Keratinocyte (primary cell): ENCODE measurements around the gene HABP2. TPM values are rescaled to one million over a fixed set of nuclear protein-coding genes. Genes with fewer than 3 reads are reported as not detected.

Experiments used
- DNase-seq: peaks from one replicate; pipeline ENCODE4 v3.0.0-alpha.2; 2011; ENCODE audit warnings: low read depth, missing footprints, low spot score
- FAIRE-seq: peaks from 2 replicates; lab custom pipeline; 2011; peaks lifted over from hg19 to GRCh38; lab: Jason Lieb, UNC
- H2AFZ ChIP-seq: 2 replicates; pipeline ENCODE4 v1.6.0; 2012; ENCODE audit warnings: low read length, control low read depth, inconsistent platforms; ENCODE audit not compliant: control insufficient read depth
- H3K27ac ChIP-seq: 2 replicates; pipeline ENCODE4 v1.5.1; 2011; ENCODE audit warnings: low read length; ENCODE audit not compliant: control insufficient read depth, insufficient read depth
- H3K27me3 ChIP-seq: 3 replicates; pipeline ENCODE4 v1.6.0; 2011; ENCODE audit warnings: low read length; ENCODE audit not compliant: control insufficient read depth, insufficient read depth; ENCODE audit errors: extremely low read depth
- H3K36me3 ChIP-seq, 2 experiments: 2 replicates in 1 of 2; 3 replicates in 1 of 2; pipeline ENCODE4 v1.5.1; 2011; ENCODE audit warnings: low read length in 2 of 2, mild to moderate bottlenecking in 1 of 2; ENCODE audit not compliant: control insufficient read depth in 2 of 2, insufficient read depth in 2 of 2; ENCODE audit errors: extremely low read depth in 1 of 2
- H3K4me1 ChIP-seq: 3 replicates; pipeline ENCODE4 v1.5.1; 2011; ENCODE audit warnings: low read length; ENCODE audit not compliant: control insufficient read depth, insufficient read depth; ENCODE audit errors: extremely low read depth
- H3K4me2 ChIP-seq: 3 replicates; pipeline ENCODE4 v1.6.0; 2011; ENCODE audit warnings: low read depth, low read length; ENCODE audit not compliant: control insufficient read depth, insufficient read depth; ENCODE audit errors: extremely low read depth
- H3K4me3 ChIP-seq, 3 experiments: fragments of 200-600 bp in 1 of 3; sonication (generic) in 1 of 3; 2 replicates in 2 of 3; 3 replicates in 1 of 3; pipeline ENCODE4 v1.5.1; 2011 to 2016; ENCODE audit warnings: low read length in 3 of 3, mild to moderate bottlenecking in 3 of 3, control low read depth in 2 of 3, inconsistent platforms in 1 of 3, low read depth in 1 of 3, mixed read lengths in 1 of 3, mixed run types in 1 of 3, moderate library complexity in 1 of 3; ENCODE audit not compliant: control insufficient read depth in 2 of 3, insufficient read depth in 2 of 3; ENCODE audit errors: extremely low read depth in 1 of 3
- H3K79me2 ChIP-seq: 2 replicates; pipeline ENCODE4 v1.6.0; 2012; ENCODE audit warnings: low read length; ENCODE audit not compliant: control insufficient read depth, insufficient read depth
- H3K9ac ChIP-seq: 3 replicates; pipeline ENCODE4 v1.6.0; 2011; ENCODE audit warnings: low read length; ENCODE audit not compliant: control insufficient read depth, insufficient read depth; ENCODE audit errors: extremely low read depth
- H3K9me1 ChIP-seq: 3 replicates; pipeline ENCODE4 v1.6.0; 2011; ENCODE audit warnings: low read length; ENCODE audit not compliant: control insufficient read depth, insufficient read depth; ENCODE audit errors: extremely low read depth
- H3K9me3 ChIP-seq: 2 replicates; pipeline ENCODE4 v1.5.1; 2012; ENCODE audit warnings: low read depth, low read length; ENCODE audit not compliant: control insufficient read depth
- H4K20me1 ChIP-seq: 3 replicates; pipeline ENCODE4 v1.6.0; 2011; ENCODE audit warnings: low read length; ENCODE audit not compliant: control insufficient read depth, insufficient read depth; ENCODE audit errors: extremely low read depth
- EZH2 ChIP-seq: IDR thresholded peaks from one replicate; pipeline ENCODE4 v1.6.1; 2012; ENCODE audit warnings: inconsistent platforms, mild to moderate bottlenecking, low read length, moderate library complexity
- dilution Hi-C: fragments of 300-500 bp; cut with MboI; formaldehyde crosslinking; loops from one replicate; pipeline ENCODE4 v1.7.0; 2020; ENCODE audit warnings: low sequenced_read_pairs; ENCODE audit not compliant: extremely low pct_ligation_motif_present
- polyA plus RNA-seq, 5 experiments: library from polyadenylated mRNA; depleted of rRNA in 3 of 5; stranded (reverse) in 3 of 5; stranded (forward) in 1 of 5; unstranded in 1 of 5; fragments of >200 nt; gene quantifications; 1 replicate in 1 of 5; 2 replicates in 3 of 5; 3 replicates in 1 of 5; pipeline versions ENCODE4 v1.2.1 to v1.2.3, GENCODE V29; 2011 to 2012; ENCODE audit warnings: missing spikeins in 2 of 5, low read depth in 1 of 5, low replicate concordance in 1 of 5
- TF ChIP-seq, protein P1 (sequence below), 3 experiments: IDR thresholded peaks in 1 of 3; conservative IDR thresholded peaks in 1 of 3; optimal IDR thresholded peaks in 1 of 3; 2 replicates in 2 of 3; 3 replicates in 1 of 3; pipeline versions ENCODE3 to v1.5.1; 2011; ENCODE audit warnings: low read length in 3 of 3, mild to moderate bottlenecking in 3 of 3, moderate library complexity in 2 of 3, control low read depth in 1 of 3, inconsistent platforms in 1 of 3; ENCODE audit not compliant: insufficient read depth in 2 of 3; ENCODE audit errors: extremely low read depth in 1 of 3

HABP2 gene
- polyA plus RNA-seq, 1 donor (not counting 4 experiments of a cell fraction or from before 2014, with no cell fraction given) = not detected

DNA sequence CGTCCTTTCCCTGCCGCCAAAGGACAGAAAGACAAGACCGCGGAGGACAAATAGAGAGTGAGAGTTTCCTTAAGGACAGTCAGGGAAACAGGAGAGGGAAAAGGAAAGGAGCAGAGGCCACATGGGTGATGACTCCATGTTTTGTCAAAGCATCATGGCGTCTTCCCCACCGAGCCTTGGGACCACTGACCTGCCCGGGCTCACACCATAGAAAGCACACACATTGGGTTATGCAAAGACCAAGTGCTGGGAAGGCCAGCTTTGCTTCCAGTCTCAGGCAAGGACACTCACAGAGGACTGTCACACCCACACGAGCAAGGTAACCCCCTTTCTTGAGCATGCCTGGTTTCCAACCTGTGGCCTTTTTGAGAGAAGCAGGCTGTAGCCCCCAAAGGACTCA lies 23.3 kb upstream of the HABP2 start:
- TF ChIP-seq EZH2 = no peak
- TF ChIP-seq, protein P1, sequence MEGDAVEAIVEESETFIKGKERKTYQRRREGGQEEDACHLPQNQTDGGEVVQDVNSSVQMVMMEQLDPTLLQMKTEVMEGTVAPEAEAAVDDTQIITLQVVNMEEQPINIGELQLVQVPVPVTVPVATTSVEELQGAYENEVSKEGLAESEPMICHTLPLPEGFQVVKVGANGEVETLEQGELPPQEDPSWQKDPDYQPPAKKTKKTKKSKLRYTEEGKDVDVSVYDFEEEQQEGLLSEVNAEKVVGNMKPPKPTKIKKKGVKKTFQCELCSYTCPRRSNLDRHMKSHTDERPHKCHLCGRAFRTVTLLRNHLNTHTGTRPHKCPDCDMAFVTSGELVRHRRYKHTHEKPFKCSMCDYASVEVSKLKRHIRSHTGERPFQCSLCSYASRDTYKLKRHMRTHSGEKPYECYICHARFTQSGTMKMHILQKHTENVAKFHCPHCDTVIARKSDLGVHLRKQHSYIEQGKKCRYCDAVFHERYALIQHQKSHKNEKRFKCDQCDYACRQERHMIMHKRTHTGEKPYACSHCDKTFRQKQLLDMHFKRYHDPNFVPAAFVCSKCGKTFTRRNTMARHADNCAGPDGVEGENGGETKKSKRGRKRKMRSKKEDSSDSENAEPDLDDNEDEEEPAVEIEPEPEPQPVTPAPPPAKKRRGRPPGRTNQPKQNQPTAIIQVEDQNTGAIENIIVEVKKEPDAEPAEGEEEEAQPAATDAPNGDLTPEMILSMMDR (optimal IDR thresholded peaks at IDR 0.05 in 1 of 3, IDR thresholded peaks at IDR 0.05 in 1 of 3, conservative IDR thresholded peaks at IDR 0.05 in 1 of 3; ENCODE audit: extremely low read depth in 1 of 3, insufficient read depth in 2 of 3, low read length in 3 of 3) = no peak
- no peak overlapping the region for H2AFZ ChIP-seq
- no peak overlapping the region for H3K4me3 ChIP-seq
- H4K20me1 ChIP-seq = no peaks in the 10 kb centered on the region
- no peaks in the 10 kb centered on the region for H3K9me3 ChIP-seq
- FAIRE-seq = no peak
- H3K27me3 ChIP-seq = no peaks in the 10 kb centered on the region
- dilution Hi-C loops = no loop called here
- no peaks in the 10 kb centered on the region for H3K79me2 ChIP-seq
- DNase-seq = no peak
- H3K36me3 ChIP-seq = no peaks in the 10 kb centered on the region
- no peaks in the 10 kb centered on the region for H3K4me1 ChIP-seq
- H3K27ac ChIP-seq = no peak overlapping the region
- no peaks in the 10 kb centered on the region for H3K9me1 ChIP-seq
- H3K4me2 ChIP-seq = no peak overlapping the region
- no peak overlapping the region for H3K9ac ChIP-seq

DNA sequence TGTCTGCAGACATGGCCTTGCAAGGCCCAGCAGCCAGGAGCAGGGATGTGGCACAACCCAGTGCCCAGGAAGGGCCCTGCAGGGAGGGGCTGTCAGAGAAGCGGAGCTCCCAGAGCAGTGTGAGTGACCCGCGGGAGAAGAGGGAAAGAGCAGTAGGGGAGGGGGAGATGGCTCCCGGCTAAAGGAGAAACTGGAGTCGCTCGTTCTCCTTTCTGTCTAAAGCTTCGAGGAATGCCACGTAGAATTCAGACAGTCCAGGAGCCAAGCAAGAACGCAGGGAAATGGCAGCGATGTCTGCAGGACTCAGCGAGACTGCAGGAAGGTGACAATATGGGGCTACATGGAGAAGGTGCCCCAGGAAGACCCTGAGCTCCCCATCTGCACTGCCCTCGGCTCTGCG lies 22.4 kb upstream of the HABP2 start:
- TF ChIP-seq EZH2 = no peak
- TF ChIP-seq, protein P1 (optimal IDR thresholded peaks at IDR 0.05 in 1 of 3, IDR thresholded peaks at IDR 0.05 in 1 of 3, conservative IDR thresholded peaks at IDR 0.05 in 1 of 3; ENCODE audit: extremely low read depth in 1 of 3, insufficient read depth in 2 of 3, low read length in 3 of 3) = no peak
- no peaks in the 10 kb centered on the region for H3K4me1 ChIP-seq
- no peak overlapping the region for H3K4me2 ChIP-seq
- DNase-seq (no peak), FAIRE-seq (no peak)
- H4K20me1 ChIP-seq = no peaks in the 10 kb centered on the region
- no peak overlapping the region for H2AFZ ChIP-seq
- no peak overlapping the region for H3K4me3 ChIP-seq
- no peaks in the 10 kb centered on the region for H3K9me1 ChIP-seq
- H3K27me3 ChIP-seq = no peaks in the 10 kb centered on the region
- H3K9ac ChIP-seq = no peak overlapping the region
- H3K9me3 ChIP-seq = no peaks in the 10 kb centered on the region
- dilution Hi-C loops = no loop called here
- no peaks in the 10 kb centered on the region for H3K79me2 ChIP-seq
- H3K27ac ChIP-seq = no peak overlapping the region
- no peaks in the 10 kb centered on the region for H3K36me3 ChIP-seq
